Peyer's patch (tissue), 4 donors: ENCODE results near the gene SHISA8. TPM values are rescaled to one million over a fixed set of nuclear protein-coding genes. Genes with fewer than 3 reads are reported as not detected.

Source experiments
- DNase-seq, 3 donors: peaks; one replicate each; pipeline ENCODE4 v3.0.0-alpha.2; 2017 to 2019
- H3K27ac ChIP-seq, 4 donors: fragments of 200-600 bp; sonication (generic); one replicate each; pipeline ENCODE4 v1.5.1; 2016 to 2019
- H3K27me3 ChIP-seq, 2 donors: fragments of 200-600 bp; sonication (generic); one replicate each; pipeline ENCODE4 v1.5.1; 2019
- H3K36me3 ChIP-seq, 3 donors: fragments of 200-600 bp; sonication (generic); one replicate each; pipeline ENCODE4 v1.5.1; 2016 to 2019
- H3K4me1 ChIP-seq, 4 donors: fragments of 200-600 bp; sonication (generic); one replicate each; pipeline ENCODE4 v1.5.1; 2016 to 2019
- H3K4me3 ChIP-seq, 4 donors: fragments of 200-600 bp; sonication (generic); 1 replicate in 3 of 4; 2 replicates in 1 of 4; pipeline ENCODE4 v1.5.1; 2016 to 2019; ENCODE audit warnings: mild to moderate bottlenecking in 1 of 4
- H3K9me3 ChIP-seq, 4 donors: fragments of 200-600 bp; sonication (generic); one replicate each; pipeline ENCODE4 v1.5.1; 2016 to 2019; ENCODE audit warnings: mild to moderate bottlenecking in 1 of 4
- POLR2A ChIP-seq, 2 donors: fragments of 450-650 bp; IDR thresholded peaks; one replicate each; pipeline ENCODE4 v1.5.1; 2017; ENCODE audit warnings: antibody characterized with exemption in 2 of 2, mild to moderate bottlenecking in 2 of 2, moderate library complexity in 2 of 2
- total RNA-seq, 4 donors: library from RNA; depleted of rRNA; stranded (reverse); fragments of >200 nt; gene quantifications; one replicate each; pipeline ENCODE4 v1.1.0, GENCODE V29; 2016
- TF ChIP-seq, protein P1 (sequence below), 6 experiments: fragments of 450-650 bp in 4 of 6; fragments of 200-600 bp in 2 of 6; sonication (generic) in 1 of 6; IDR thresholded peaks; one replicate each; pipeline ENCODE4 v1.5.1; 2017 to 2019; ENCODE audit warnings: antibody characterized with exemption in 6 of 6, mild to moderate bottlenecking in 3 of 6, moderate library complexity in 1 of 6

SHISA8 gene
- total RNA-seq, 4 donors from 2014 or later, result not detected

DNA sequence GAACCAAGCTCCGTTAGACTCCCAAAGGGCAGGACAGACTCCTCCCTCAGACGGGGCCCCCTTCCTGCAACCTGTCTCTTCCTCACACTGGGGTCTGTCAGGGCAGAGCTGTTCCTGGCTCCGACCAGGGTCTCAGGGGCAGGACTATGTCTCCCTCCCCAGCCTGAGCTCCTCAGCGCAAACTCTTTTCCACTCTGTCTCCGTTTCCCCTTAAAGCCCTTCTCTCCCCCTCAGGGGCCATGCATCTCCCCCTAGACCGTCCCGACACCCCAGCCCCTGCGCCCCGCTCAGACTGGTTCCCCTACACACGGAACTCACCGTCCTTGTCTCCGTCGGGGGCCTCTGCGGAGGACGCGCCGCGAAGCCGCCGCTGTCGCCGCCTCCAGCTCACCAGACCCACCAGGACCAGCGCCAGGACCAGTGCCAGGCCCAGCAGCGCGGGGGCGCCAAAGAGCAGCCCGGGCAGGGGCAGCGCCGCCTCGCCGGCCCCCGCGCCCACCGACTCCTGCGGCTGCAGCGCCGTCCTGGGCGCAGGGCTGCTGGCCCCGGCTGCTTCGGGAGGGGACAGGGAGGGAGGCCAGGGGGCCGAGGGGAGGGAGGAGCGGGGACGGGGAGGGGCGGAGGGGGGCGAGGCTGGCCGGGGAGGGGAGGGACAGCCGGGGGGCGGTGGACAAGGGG, 11.0 kb upstream of the SHISA8 start:
- peak; percentile 82 to 92 (median 83) for DNase-seq
- no peaks in the 10 kb centered on the region for H3K36me3 ChIP-seq
- TF ChIP-seq, protein P1, sequence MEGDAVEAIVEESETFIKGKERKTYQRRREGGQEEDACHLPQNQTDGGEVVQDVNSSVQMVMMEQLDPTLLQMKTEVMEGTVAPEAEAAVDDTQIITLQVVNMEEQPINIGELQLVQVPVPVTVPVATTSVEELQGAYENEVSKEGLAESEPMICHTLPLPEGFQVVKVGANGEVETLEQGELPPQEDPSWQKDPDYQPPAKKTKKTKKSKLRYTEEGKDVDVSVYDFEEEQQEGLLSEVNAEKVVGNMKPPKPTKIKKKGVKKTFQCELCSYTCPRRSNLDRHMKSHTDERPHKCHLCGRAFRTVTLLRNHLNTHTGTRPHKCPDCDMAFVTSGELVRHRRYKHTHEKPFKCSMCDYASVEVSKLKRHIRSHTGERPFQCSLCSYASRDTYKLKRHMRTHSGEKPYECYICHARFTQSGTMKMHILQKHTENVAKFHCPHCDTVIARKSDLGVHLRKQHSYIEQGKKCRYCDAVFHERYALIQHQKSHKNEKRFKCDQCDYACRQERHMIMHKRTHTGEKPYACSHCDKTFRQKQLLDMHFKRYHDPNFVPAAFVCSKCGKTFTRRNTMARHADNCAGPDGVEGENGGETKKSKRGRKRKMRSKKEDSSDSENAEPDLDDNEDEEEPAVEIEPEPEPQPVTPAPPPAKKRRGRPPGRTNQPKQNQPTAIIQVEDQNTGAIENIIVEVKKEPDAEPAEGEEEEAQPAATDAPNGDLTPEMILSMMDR (IDR thresholded peaks at IDR 0.05), result peak; percentile 71 to 97 (median 86)
- no peak for TF ChIP-seq POLR2A (IDR thresholded peaks at IDR 0.05)
- peak overlapping the region in 3 of 4 donors; percentile 39 to 100 (median 95) for H3K27ac ChIP-seq
- peaks cover 0 to 13% of the 10 kb centered on the region in 2 donors for H3K27me3 ChIP-seq
- peak overlapping the region; percentile 65 to 93 (median 70) for H3K4me3 ChIP-seq
- peaks cover 0 to 38% (median 13%) of the 10 kb centered on the region in 4 donors for H3K4me1 ChIP-seq
- no peaks in the 10 kb centered on the region for H3K9me3 ChIP-seq

GRCh38 chr22:41923595-41924276, 8.9 kb upstream of the SHISA8 start:
- Histone ChIP-seq H3K27ac (peak overlapping the region in 2 of 4 donors; percentile 49 to 100), H3K4me1 (peaks cover 0 to 44% (median 23%) of the 10 kb centered on the region in 4 donors), H3K36me3 (no peaks in the 10 kb centered on the region), H3K27me3 (peaks cover 0 to 13% of the 10 kb centered on the region in 2 donors), H3K9me3 (no peaks in the 10 kb centered on the region), H3K4me3 (peak overlapping the region in 1 of 4 donors; percentile 9)
- TF ChIP-seq POLR2A (IDR thresholded peaks at IDR 0.05), result no peak
- TF ChIP-seq, protein P1 (IDR thresholded peaks at IDR 0.05), result no peak
- no peak for DNase-seq

DNA sequence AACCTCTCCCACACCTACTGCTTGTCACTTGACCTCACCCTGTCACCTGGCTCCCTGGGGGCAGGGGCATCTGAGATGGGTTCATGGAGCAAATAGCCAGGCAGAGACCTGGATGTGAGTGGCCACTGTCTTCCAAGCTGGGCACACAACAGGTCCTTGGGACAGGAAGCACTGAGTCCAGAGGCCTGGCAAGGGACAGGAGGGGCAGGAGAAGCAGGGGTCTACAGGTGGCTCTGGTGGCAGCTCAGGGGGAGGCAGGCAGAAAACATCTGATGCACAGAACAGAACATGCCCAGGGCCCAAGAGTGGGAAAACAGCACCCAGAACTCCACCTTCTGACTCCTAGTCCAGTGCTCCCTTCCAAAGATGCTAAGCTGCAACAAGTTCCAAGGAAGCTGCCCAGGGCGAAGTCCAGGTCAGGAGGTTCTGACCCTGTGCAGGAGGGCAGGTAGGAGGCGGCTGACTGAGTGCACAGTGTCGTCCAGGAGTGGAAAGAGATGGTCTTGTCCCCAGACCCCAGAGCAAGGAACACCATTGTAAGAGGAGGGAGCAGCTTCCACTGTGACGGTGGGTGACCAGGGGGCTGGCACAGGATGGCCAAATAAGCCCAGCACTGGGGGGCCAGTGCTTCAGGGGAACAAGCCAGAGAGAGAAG, 8.2 kb upstream of the SHISA8 start:
- Histone ChIP-seq H3K27me3 (peaks cover 0 to 13% of the 10 kb centered on the region in 2 donors), H3K4me3 (no peak overlapping the region)
- DNase-seq, result no peak

GRCh38 chr22:41922328-41922727, 7.5 kb upstream of the SHISA8 start:
- H3K27ac ChIP-seq, result peak overlapping the region in 1 of 4 donors; percentile 100
- no peak for TF ChIP-seq POLR2A (IDR thresholded peaks at IDR 0.05)
- TF ChIP-seq, protein P1 (IDR thresholded peaks at IDR 0.05), result no peak
- H3K4me3 ChIP-seq, result no peak overlapping the region
- H3K27me3 ChIP-seq, result peaks cover 0 to 13% of the 10 kb centered on the region in 2 donors
- DNase-seq, result no peak
- H3K9me3 ChIP-seq, result no peaks in the 10 kb centered on the region
- no peaks in the 10 kb centered on the region for H3K36me3 ChIP-seq
- H3K4me1 ChIP-seq, result peaks cover 0 to 40% (median 28%) of the 10 kb centered on the region in 4 donors

More for the DNA sequence above, 8.2 kb upstream of the SHISA8 start:
- peaks cover 0 to 42% (median 26%) of the 10 kb centered on the region in 4 donors for H3K4me1 ChIP-seq
- H3K9me3 ChIP-seq, result no peaks in the 10 kb centered on the region
- H3K27ac ChIP-seq, result peak overlapping the region in 1 of 4 donors; percentile 100
- TF ChIP-seq POLR2A (IDR thresholded peaks at IDR 0.05), result no peak
- H3K36me3 ChIP-seq, result no peaks in the 10 kb centered on the region

DNA sequence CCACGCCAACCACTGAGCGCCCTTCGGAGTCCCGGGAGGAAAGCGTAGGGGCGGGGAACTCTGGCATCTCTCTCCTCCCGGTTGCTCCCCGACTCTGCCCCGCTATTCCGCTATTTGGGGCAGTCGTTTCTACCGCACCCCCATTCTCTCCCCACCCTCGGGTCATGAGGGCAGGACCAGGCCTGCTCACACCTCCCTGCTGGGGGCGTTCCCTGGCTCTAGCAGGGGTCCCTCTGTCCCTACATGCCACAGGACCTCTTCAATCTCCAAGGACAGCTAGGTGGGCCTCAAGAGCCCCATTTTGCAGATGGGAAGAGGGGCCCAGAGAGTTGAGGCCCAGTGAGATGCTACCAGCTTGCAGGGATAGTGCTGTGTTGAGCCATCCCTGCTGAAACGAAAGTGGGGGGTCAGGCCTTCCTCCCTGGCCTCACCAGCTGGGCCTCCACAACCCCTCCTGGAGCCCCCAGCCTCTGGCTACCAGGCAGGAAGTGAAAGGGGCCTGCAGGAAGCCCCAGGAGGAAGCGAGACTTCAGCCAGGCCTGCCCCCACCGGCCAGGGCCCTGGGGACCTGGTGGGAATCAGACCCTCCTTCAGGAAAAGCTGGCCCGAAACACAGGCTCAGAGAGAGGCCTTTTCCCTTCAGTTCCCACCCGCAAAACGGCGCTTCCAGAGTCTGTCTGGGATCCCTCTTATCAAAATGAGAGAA, 5.5 kb upstream of the SHISA8 start:
- DNase-seq, result peak in 2 of 3 donors; percentile 75 to 77

More for the DNA sequence above, 5.5 kb upstream of the SHISA8 start:
- peak overlapping the region in 3 of 4 donors; percentile 12 to 100 (median 76) for H3K27ac ChIP-seq
- no peaks in the 10 kb centered on the region for H3K9me3 ChIP-seq
- H3K36me3 ChIP-seq, result no peaks in the 10 kb centered on the region
- H3K27me3 ChIP-seq, result peaks cover 0 to 5% of the 10 kb centered on the region in 2 donors
- H3K4me3 ChIP-seq, result peak overlapping the region; percentile 36 to 55 (median 51)
- TF ChIP-seq, protein P1 (IDR thresholded peaks at IDR 0.05), result no peak
- no peak for TF ChIP-seq POLR2A (IDR thresholded peaks at IDR 0.05)
- H3K4me1 ChIP-seq, result peaks cover 0 to 37% (median 22%) of the 10 kb centered on the region in 4 donors
